A673 (cell line): Measurements from ENCODE around the gene HTD2.

Experiments
- EZH2 ChIP-seq: fragments of 200-600 bp; sonication (generic); IDR thresholded peaks from 2 replicates; pipeline ENCODE4 v1.6.1; 2017; ENCODE audit warnings: borderline replicate concordance, low read depth, mild to moderate bottlenecking, mixed read lengths, antibody characterized with exemption, low read length; ENCODE audit not compliant: poor library complexity, severe bottlenecking
- TF ChIP-seq, protein P1 (sequence below): fragments of 300-800, 200-600 bp; sonication (generic); conservative IDR thresholded peaks from 2 replicates; pipeline ENCODE4 v1.5.1; 2017; ENCODE audit warnings: low read depth, mild to moderate bottlenecking, antibody characterized with exemption, low read length, moderate library complexity, mixed read lengths

- TF ChIP-seq, protein P1, sequence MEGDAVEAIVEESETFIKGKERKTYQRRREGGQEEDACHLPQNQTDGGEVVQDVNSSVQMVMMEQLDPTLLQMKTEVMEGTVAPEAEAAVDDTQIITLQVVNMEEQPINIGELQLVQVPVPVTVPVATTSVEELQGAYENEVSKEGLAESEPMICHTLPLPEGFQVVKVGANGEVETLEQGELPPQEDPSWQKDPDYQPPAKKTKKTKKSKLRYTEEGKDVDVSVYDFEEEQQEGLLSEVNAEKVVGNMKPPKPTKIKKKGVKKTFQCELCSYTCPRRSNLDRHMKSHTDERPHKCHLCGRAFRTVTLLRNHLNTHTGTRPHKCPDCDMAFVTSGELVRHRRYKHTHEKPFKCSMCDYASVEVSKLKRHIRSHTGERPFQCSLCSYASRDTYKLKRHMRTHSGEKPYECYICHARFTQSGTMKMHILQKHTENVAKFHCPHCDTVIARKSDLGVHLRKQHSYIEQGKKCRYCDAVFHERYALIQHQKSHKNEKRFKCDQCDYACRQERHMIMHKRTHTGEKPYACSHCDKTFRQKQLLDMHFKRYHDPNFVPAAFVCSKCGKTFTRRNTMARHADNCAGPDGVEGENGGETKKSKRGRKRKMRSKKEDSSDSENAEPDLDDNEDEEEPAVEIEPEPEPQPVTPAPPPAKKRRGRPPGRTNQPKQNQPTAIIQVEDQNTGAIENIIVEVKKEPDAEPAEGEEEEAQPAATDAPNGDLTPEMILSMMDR = no peak
- no peak for TF ChIP-seq EZH2
These were observed 52.5 kb downstream of the HTD2 start for GRCh38 chr3:58358808-58359207.
